Kidney (tissue), 14 donors: ENCODE measurements around the gene CCDC197. TPM values are rescaled to one million over a fixed set of nuclear protein-coding genes. Genes with fewer than 3 reads are reported as not detected.
A peak's percentile ranks its signal among the peaks of the same experiment; 100 is the strongest.

Experiments used
- DNase-seq, 5 donors: peaks; one replicate each; pipeline ENCODE4 v3.0.0-alpha.2; 2013 to 2020
- FAIRE-seq: peaks from 2 replicates; lab custom pipeline; 2012; peaks lifted over from hg19 to GRCh38; lab: Jason Lieb, UNC
- H3K27ac ChIP-seq, 2 donors: one replicate each; pipeline ENCODE4 v1.7.0; 2013; ENCODE audit warnings: low read depth in 2 of 2, low read length in 2 of 2, inconsistent platforms in 1 of 2
- H3K27me3 ChIP-seq: one replicate; pipeline ENCODE4 v1.7.1; 2013; ENCODE audit warnings: low read length, inconsistent platforms; ENCODE audit not compliant: control insufficient read depth, insufficient read depth
- H3K36me3 ChIP-seq, 3 donors: one replicate each; pipeline versions ENCODE4 v1.7.0 to v1.7.1; 2013; ENCODE audit warnings: low read length in 3 of 3, control low read depth in 1 of 3, inconsistent platforms in 1 of 3; ENCODE audit not compliant: insufficient read depth in 3 of 3, control insufficient read depth in 2 of 3
- H3K4me1 ChIP-seq, 3 donors: one replicate each; pipeline versions ENCODE4 v1.7.0 to v1.7.1; 2013; ENCODE audit warnings: low read length in 3 of 3, inconsistent platforms in 1 of 3, low read depth in 1 of 3; ENCODE audit not compliant: control insufficient read depth in 2 of 3, insufficient read depth in 2 of 3
- H3K4me3 ChIP-seq, 3 donors: one replicate each; pipeline versions ENCODE4 v1.7.0 to v1.8.1; 2013; ENCODE audit warnings: low read length in 3 of 3, control low read depth in 1 of 3, inconsistent platforms in 1 of 3
- H3K9ac ChIP-seq, 3 donors: one replicate each; pipeline versions ENCODE4 v1.7.0 to v1.7.1; 2013; ENCODE audit warnings: low read length in 3 of 3, control low read depth in 1 of 3, inconsistent platforms in 1 of 3
- H3K9me3 ChIP-seq, 3 donors: one replicate each; pipeline versions ENCODE4 v1.7.0 to v1.7.1; 2013; ENCODE audit warnings: low read length in 3 of 3, control low read depth in 1 of 3, inconsistent platforms in 1 of 3; ENCODE audit not compliant: control insufficient read depth in 2 of 3, insufficient read depth in 1 of 3
- intact Hi-C: fragments of 100-400 bp; cut with DNase I; formaldehyde crosslinking; loops from one replicate; pipeline ENCODE4 v1.11.1; 2022
- polyA plus RNA-seq: library from polyadenylated mRNA; stranded (reverse); fragments of 350-450 nt; fragmentation: Illumina TruSeq; extraction: RNeasy Lipid Tissue Mini Kit (QIAGEN cat#74804); gene quantifications from one replicate; pipeline ENCODE4 v1.2.3, GENCODE V29; 2014; ENCODE audit warnings: low read depth, low replicate concordance; ENCODE audit not compliant: insufficient read depth
- total RNA-seq: library from RNA; stranded (reverse); fragmentation: NEBNext Ultra II Directional; extraction: Animal tissue kit (Norgen Biotek cat#: 25700); gene quantifications from one replicate; pipeline ENCODE4 v1.2.1, GENCODE V29; 2021
- TF ChIP-seq, protein P1 (sequence below): IDR thresholded peaks from 3 replicates; pipeline ENCODE4 v1.5.1; 2012; ENCODE audit warnings: mild to moderate bottlenecking, moderate library complexity, borderline replicate concordance; ENCODE audit not compliant: insufficient read depth; ENCODE audit errors: extremely low read depth
- donor health status: control.
- donor health status: control.
- donor health status: control.
- donor health status: control.
- donor health status: control.
- donor health status: DM: yes; HTN: yes; CAD: no.
- donor health status: Normal renal cell carcinoma (clear cell type).

Gene CCDC197
- total and polyA plus RNA-seq, 2 donors from 2014 or later, result not detected

- Histone ChIP-seq H3K4me1 (no peaks in the 10 kb centered on the region), H3K27me3 (no peaks in the 10 kb centered on the region), H3K4me3 (no peak overlapping the region), H3K36me3 (no peaks in the 10 kb centered on the region), H3K27ac (no peak overlapping the region), H3K9me3 (no peaks in the 10 kb centered on the region), H3K9ac (no peak overlapping the region)
- FAIRE-seq, result no peak
- no peak for DNase-seq
- intact Hi-C loops, result no loop called here
- TF ChIP-seq, protein P1, sequence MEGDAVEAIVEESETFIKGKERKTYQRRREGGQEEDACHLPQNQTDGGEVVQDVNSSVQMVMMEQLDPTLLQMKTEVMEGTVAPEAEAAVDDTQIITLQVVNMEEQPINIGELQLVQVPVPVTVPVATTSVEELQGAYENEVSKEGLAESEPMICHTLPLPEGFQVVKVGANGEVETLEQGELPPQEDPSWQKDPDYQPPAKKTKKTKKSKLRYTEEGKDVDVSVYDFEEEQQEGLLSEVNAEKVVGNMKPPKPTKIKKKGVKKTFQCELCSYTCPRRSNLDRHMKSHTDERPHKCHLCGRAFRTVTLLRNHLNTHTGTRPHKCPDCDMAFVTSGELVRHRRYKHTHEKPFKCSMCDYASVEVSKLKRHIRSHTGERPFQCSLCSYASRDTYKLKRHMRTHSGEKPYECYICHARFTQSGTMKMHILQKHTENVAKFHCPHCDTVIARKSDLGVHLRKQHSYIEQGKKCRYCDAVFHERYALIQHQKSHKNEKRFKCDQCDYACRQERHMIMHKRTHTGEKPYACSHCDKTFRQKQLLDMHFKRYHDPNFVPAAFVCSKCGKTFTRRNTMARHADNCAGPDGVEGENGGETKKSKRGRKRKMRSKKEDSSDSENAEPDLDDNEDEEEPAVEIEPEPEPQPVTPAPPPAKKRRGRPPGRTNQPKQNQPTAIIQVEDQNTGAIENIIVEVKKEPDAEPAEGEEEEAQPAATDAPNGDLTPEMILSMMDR, result no peak
Observed at GRCh38 chr14:94024549-94024948, 27.4 kb downstream of the CCDC197 start.

GRCh38 chr14:94025720-94026119 lies 28.6 kb downstream of the CCDC197 start:
- H3K9ac ChIP-seq, result no peak overlapping the region
- H3K27me3 ChIP-seq, result no peaks in the 10 kb centered on the region
- DNase-seq (no peak), FAIRE-seq (no peak)
- intact Hi-C loops, result no loop called here
- H3K27ac ChIP-seq, result no peak overlapping the region
- no peaks in the 10 kb centered on the region for H3K9me3 ChIP-seq
- peak overlapping the region; percentile 13 to 51 (median 21) for H3K4me3 ChIP-seq
- TF ChIP-seq, protein P1, result no peak
- H3K4me1 ChIP-seq, result no peaks in the 10 kb centered on the region
- no peaks in the 10 kb centered on the region for H3K36me3 ChIP-seq

DNA sequence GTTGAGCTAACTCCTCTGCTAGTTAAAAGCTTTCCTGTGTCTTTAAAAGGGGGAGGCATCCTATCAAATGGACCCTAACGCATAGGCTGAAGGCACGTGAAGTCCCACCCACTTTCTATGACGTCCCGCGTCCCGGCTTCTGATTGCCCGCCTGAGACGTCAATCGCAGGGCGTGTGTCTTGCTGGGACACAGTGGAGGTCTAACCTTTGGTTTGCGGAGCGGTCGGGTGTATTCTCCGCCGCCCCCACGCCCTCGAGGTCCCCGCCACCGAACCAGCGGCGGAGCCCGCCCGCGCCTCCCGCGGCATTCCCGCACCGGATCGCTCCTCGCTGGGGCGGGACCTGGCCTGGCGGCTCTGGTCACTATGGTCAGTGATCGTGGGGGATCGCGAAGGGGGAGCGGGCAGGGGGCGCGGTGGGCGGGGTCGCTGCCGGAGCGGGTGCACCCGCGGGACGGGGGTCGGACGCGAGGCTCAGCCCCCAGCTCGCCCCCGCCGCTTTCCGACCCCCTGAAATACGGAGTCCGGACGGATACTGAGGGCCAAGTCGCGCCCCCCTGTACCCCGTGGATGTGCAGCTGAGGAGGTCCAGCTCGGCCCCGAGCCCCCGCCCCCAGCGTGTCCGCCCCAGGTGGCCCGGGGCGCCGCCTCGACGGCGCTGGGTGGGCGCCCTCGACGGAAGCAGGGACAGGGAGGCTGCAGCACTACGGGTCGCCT lies 29.2 kb downstream of the CCDC197 start, which contains the start of gene OTUB2:
Gene OTUB2 (plus strand): TSS at position 168 of the 716 bp plus-strand sequence. CDS start 198 bp downstream, at position 366.
- intact Hi-C loops, result no loop called here
- no peak within 1 kb of the TSS for H3K27ac ChIP-seq

More for the DNA sequence above, 29.2 kb downstream of the CCDC197 start, which contains the start of gene OTUB2:
- Histone ChIP-seq H3K4me3 (peak within 1 kb of the TSS; percentile 13 to 51 (median 21)), H3K9ac (peak within 1 kb of the TSS in 1 of 3 donors; percentile 19), H3K27me3 (no peaks in the 10 kb centered on the region), H3K4me1 (no peaks in the 10 kb centered on the region), H3K36me3 (no peaks in the 10 kb centered on the region), H3K9me3 (no peaks in the 10 kb centered on the region)
- FAIRE-seq, result peak; percentile 98
- DNase-seq, result peak; percentile 98 to 100 (median 99)
- TF ChIP-seq, protein P1, result no peak
